GM21360 (cell line): ENCODE data around the gene IGF1R.
"Not testable (repeated sequence)": the region's sequence is repeated elsewhere in the genome, so short reads cannot be mapped to it uniquely, and the experiment has no call there.

Experiments used
- ATAC-seq: cut with Tn5 transposase; IDR thresholded peaks from one replicate; pipeline ENCODE4 v1.9.1; 2021; ENCODE audit warnings: mild to moderate bottlenecking, moderate library complexity; ENCODE audit not compliant: unreplicated experiment

IGF1R gene

DNA sequence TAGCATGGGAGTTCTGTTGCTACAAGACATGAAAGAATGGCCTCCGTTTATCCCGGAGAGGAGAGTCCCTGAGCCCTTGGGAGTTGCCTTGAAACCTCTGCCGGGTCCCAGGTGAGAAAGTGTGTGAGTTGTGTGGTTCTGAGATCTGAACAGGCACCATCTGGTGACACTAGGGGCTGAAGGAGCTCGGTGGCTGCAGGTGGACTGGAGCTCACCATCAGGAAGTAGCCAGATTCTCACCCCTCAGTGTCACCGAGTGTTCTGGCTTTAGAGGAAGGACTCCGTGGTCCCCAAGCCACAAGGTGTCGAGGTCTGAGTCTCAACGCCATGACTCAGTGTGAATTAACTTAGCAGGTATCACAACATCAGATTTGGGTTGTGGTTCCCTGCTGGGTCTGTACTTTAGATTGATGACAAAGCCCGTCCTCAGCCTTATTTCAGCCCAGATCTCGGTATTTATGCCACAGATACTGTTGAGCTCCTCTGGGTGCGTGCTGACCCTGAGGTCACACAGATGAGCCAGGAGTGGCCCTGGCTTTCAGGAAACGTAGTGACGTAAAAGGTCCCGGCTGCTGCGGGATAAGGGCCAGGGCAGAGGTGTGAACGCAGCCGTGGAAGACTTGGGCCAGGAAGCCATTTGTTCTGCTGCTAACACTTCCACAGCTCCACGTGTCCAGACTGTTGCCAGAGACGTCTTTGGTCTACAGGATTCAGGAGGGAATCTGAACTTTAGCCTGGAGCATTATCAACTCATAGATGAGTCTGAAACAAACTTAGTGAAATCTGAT lies 304.9 kb downstream of the IGF1R start:
- no peak for ATAC-seq

DNA sequence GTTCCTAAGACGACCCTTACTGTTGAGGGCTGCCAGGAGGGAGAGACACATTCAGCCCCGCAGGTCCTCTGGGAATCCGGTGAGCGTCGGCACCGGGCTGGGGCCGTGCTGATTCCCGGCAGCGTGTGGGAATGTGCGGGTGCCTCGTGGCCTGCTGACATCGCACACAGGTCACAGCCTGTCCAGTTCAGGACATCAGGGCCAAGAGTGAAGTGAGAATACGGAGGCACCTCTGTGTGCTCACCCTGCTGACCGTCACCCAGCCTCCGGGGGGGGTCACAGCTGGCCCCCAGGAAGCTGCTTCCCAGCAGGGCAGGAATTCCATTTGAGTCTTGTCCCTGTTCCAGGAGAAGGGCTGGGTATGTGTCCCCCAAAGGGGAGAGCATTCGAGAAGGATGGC lies 305.6 kb downstream of the IGF1R start:
- no peak for ATAC-seq

DNA sequence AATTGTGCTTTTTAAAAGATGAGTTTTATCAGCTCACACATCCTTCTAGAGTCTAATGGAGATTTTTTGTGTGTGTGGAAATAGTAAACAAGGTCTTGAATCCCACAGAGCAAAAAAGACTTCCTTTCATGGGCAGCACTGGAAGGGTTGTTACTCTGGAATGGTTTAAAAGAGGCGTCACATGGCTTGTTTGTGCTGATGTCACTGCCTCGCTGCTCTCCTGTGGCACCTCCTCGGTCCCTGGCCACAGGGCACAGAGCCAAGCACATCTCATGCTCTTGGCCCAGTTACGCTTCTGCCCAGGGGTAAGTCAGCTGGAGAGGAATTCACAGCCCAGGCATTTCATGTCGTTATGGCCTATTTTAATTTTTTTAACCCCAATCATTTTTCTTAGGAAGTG lies 306.1 kb downstream of the IGF1R start:
- no peak for ATAC-seq

DNA sequence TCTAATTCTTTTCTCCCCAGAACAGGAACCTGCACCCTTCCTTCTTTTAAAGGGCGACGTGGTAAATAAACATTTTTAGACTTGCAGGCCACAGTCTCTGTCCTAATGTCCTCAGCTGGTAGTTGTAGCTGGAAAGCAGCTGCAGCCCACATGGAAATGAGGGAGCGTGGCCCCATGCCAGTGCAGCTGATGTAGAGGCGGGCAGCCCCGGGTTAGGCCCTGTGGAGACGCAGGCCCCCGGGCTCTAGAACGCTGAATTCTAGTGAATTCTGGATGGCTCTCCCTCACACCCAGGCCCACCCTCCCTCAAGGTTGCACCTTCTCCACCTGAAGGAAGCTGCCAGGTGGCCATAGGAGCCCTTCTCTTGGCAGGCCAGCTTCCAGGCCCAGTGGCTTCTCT lies 307.0 kb downstream of the IGF1R start:
- ATAC-seq = no peak

DNA sequence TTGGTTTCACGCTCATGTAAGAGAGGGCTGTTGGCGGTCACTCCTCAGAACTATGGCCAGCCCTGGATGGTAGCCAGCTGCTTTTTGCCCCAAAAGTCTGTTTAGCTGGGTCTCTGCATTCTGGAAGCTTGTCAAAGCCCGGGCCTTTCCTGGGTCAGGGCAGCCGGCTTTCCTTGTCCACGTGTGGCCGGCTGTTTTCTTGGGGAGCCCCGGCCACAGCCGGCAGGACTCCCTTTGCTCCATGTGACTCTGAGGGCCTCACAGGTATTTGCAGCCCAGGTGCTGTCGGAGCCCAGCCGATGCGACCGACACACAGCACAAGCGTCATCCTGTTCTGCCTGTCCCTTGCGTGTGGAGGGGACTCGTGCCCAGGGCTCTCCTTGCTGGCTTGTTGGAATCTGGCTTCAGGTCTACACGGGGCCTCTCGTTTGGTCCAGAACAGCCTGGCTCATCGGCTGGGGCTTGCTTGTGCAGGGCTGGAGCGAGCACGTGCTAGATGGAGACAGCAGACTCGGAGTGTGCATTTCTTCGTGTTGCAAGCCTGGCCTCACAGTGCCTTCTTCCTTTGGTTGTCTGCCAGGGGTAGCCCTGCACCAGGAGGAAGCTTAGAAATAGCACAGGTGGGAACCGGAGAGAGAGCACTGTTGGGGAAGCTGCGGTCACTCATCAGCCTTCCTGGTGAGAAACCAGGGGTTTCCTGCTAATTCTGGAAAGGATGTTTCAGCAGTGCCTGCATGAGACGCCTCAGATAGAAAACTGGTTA lies 307.8 kb downstream of the IGF1R start:
- ATAC-seq = no peak

DNA sequence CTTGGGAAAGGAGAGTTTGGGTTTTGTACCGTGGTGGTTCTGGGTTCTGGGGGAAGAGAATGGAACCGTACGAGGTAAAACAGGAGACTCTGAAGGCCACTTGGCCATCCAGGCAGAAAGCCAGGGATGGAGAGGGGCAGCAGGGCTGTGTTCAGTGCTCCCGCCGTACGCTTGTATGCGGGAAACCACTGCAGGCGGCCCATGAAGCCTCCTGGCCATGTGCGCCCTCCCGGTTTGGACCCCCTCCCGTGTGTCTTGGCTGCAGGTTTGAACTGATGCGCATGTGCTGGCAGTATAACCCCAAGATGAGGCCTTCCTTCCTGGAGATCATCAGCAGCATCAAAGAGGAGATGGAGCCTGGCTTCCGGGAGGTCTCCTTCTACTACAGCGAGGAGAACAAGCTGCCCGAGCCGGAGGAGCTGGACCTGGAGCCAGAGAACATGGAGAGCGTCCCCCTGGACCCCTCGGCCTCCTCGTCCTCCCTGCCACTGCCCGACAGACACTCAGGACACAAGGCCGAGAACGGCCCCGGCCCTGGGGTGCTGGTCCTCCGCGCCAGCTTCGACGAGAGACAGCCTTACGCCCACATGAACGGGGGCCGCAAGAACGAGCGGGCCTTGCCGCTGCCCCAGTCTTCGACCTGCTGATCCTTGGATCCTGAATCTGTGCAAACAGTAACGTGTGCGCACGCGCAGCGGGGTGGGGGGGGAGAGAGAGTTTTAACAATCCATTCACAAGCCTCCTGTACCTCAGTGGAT lies 308.6 kb downstream of the IGF1R start:
- no peak for ATAC-seq

DNA sequence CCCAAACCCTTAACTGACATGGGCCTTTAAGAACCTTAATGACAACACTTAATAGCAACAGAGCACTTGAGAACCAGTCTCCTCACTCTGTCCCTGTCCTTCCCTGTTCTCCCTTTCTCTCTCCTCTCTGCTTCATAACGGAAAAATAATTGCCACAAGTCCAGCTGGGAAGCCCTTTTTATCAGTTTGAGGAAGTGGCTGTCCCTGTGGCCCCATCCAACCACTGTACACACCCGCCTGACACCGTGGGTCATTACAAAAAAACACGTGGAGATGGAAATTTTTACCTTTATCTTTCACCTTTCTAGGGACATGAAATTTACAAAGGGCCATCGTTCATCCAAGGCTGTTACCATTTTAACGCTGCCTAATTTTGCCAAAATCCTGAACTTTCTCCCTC lies 309.3 kb downstream of the IGF1R start:
- ATAC-seq = no peak

DNA sequence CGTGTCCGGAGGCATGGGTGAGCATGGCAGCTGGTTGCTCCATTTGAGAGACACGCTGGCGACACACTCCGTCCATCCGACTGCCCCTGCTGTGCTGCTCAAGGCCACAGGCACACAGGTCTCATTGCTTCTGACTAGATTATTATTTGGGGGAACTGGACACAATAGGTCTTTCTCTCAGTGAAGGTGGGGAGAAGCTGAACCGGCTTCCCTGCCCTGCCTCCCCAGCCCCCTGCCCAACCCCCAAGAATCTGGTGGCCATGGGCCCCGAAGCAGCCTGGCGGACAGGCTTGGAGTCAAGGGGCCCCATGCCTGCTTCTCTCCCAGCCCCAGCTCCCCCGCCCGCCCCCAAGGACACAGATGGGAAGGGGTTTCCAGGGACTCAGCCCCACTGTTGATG lies 309.7 kb downstream of the IGF1R start:
- no peak for ATAC-seq

DNA sequence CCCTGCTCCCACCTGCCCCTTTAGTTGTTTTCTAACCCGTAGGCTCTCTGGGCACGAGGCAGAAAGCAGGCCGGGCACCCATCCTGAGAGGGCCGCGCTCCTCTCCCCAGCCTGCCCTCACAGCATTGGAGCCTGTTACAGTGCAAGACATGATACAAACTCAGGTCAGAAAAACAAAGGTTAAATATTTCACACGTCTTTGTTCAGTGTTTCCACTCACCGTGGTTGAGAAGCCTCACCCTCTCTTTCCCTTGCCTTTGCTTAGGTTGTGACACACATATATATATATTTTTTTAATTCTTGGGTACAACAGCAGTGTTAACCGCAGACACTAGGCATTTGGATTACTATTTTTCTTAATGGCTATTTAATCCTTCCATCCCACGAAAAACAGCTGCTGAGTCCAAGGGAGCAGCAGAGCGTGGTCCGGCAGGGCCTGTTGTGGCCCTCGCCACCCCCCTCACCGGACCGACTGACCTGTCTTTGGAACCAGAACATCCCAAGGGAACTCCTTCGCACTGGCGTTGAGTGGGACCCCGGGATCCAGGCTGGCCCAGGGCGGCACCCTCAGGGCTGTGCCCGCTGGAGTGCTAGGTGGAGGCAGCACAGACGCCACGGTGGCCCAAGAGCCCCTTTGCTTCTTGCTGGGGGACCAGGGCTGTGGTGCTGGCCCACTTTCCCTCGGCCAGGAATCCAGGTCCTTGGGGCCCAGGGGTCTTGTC lies 310.7 kb downstream of the IGF1R start:
- no peak for ATAC-seq

DNA sequence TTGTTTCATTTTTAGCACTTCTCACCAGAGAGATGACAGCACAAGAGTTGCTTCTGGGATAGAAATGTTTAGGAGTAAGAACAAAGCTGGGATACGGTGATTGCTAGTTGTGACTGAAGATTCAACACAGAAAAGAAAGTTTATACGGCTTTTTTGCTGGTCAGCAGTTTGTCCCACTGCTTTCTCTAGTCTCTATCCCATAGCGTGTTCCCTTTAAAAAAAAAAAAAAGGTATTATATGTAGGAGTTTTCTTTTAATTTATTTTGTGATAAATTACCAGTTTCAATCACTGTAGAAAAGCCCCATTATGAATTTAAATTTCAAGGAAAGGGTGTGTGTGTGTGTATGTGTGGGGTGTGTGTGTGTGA lies 311.3 kb downstream of the IGF1R start:
- ATAC-seq = no peak

DNA sequence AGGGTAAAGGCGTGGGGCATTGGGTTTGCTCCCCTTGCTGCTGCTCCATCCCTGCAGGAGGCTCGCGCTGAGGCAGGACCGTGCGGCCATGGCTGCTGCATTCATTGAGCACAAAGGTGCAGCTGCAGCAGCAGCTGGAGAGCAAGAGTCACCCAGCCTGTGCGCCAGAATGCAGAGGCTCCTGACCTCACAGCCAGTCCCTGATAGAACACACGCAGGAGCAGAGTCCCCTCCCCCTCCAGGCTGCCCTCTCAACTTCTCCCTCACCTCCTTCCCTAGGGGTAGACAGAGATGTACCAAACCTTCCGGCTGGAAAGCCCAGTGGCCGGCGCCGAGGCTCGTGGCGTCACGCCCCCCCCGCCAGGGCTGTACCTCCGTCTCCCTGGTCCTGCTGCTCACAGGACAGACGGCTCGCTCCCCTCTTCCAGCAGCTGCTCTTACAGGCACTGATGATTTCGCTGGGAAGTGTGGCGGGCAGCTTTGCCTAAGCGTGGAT lies 312.3 kb downstream of the IGF1R start:
- ATAC-seq = no peak

DNA sequence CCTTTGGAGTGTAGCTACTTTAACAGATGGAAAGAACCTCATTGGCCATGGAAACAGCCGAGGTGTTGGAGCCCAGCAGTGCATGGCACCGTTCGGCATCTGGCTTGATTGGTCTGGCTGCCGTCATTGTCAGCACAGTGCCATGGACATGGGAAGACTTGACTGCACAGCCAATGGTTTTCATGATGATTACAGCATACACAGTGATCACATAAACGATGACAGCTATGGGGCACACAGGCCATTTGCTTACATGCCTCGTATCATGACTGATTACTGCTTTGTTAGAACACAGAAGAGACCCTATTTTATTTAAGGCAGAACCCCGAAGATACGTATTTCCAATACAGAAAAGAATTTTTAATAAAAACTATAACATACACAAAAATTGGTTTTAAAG lies 315.1 kb downstream of the IGF1R start:
- ATAC-seq = no peak

DNA sequence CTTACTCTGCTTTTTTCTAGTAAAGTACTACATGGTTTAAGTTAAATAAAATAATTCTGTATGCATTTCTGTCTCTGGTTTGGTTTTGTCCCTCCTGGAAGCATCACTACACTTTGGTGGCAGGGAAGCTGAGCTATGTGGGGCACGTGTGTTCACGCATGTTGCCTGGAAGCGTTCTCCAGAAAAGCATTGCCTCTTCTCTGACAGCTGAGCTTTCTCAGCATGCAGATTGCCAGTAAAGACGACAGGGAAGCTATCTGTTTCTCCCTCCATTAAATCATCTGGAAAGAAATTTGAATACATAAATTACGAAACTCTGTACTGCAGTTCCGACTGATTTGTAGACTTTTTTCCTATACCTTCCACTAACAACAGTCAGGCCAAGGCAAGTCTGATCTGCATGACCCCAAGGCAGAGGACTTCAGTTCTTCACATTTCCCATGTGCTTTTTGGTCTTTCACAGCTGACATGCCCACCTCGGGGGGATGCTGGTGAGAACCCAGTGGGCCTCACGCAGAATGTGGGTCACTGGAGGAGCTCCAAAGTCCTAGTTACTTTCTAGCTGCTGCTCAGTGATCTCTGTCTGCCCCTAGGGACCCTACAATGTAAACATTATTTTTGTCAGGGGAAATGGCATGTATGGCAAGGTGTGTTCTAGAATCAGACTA lies 316.3 kb downstream of the IGF1R start:
- ATAC-seq = no peak

DNA sequence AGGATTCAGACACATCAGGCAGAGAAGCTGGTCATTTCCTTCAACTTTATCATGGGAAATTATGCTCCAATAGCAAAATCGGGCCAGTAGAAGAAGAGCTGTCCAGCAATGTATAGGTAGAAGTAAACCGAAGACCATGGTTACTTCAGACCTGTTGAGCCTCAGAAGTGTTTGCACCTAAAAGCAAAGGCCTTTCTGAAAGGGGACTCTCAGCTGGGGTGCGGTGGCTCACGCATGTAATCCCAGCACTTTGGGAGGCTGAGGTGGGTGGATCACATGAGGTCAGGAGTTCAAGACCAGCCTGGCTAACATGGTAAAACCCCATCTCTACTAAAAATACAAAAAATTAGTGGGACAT lies 316.8 kb downstream of the IGF1R start:
- not testable (repeated sequence) for ATAC-seq

DNA sequence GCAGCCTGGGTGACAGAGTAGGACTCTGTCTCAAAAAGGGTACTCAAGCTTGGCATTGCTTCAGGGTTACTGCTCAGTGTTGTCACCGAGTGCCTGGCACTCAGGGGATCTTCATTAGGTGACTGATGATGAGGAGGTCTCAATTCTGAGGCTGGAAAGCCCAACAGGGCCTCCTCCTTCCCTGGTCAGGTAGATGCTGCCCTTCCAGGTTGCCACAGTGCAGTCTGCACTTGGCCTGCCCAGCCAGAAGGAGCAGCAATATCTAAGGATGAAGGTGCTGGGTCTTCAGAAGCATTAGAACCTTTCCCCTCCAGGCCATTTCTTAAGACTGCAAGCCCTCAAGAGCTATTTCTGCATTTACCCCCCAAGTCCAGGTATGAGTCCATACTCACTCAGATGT lies 317.3 kb downstream of the IGF1R start:
- no peak for ATAC-seq

DNA sequence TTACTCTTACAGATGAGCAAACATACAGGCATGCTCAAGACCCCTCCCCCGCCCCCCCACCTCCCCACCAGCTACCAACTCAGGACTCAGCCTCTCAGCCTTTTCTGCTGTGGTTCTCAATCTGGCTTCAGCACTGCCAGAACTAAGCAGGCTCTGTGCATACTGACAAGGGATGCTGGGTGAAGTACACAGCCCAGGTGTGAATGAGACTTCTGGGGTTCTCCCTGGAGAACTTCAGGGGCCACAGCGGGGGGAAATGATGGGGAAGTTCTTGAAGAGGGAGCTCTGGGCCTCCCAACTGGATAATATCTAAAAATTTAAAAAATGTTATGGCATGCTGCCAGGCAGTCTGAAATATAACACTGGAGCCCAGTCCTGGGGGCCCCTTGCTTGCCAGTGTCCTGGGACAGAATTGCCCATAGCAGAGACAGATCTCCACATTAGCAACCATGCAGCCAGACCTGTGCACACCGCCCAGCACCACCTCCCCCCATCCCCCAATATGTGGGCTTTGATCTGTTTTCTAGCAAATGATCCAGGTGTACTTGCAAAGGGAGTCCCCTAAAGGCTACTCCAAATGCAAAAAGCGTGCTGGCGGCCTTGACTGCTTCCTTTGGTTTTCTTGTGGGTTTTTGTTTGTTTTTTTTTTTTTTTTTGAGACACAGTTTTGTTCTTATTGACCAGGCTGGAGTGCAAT lies 317.9 kb downstream of the IGF1R start:
- no peak for ATAC-seq

DNA sequence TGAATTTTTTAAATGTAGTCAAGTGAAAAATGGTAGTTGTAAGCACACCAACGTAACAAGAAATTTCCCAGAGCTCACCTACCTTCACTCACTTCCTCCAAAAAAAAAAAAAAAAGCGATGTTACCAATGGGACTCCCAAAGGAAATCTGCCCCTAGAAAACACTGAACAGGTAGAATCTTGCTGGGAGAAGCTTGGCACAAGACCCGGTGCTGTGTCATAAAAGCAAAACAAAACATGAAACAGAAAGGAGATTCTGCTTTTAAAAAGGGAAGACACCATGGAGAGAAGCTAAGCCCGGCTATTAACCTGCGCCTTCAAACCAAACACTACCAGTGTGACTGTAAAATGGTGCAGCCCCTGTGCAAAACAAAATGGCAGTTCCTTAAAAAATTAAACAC lies 318.8 kb downstream of the IGF1R start:
- ATAC-seq = no peak

DNA sequence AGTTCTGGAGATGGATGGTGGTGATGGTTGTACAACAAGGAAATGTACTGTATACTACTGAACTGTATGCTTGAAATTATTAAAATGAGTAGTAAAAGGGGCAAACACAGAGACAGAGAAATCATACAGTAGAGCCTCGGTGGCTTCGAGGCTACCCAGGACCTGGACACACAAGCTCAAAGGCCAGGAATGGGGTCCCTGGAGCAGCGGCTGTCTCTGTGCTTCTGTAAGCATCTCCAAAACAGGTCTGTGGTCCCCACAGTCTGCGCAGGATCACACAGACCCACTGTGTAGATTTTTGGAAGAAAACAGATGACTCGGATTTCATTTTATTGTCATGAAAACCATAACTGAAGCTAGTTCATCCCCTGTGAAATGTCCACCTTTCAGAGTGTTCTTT lies 319.6 kb downstream of the IGF1R start:
- no peak for ATAC-seq

DNA sequence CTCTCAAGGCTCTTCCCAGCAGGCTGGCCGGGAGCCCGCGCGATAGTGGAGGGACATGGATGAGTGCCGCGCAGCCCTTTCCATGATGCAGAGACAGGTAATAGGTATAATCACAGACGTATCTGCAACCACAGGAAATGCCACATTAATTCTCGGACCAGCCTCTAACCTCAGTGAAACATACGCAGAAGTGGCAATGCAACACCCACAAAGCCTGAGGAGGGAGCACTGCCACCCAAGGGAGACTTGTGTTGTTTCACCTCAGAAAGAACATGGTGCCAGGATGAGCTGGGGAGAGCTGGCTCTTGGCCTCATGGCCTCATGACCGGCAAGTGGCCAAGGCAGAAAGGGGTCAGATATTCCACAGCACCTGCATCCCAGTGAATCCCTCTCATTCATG lies 320.2 kb downstream of the IGF1R start:
- no peak for ATAC-seq

DNA sequence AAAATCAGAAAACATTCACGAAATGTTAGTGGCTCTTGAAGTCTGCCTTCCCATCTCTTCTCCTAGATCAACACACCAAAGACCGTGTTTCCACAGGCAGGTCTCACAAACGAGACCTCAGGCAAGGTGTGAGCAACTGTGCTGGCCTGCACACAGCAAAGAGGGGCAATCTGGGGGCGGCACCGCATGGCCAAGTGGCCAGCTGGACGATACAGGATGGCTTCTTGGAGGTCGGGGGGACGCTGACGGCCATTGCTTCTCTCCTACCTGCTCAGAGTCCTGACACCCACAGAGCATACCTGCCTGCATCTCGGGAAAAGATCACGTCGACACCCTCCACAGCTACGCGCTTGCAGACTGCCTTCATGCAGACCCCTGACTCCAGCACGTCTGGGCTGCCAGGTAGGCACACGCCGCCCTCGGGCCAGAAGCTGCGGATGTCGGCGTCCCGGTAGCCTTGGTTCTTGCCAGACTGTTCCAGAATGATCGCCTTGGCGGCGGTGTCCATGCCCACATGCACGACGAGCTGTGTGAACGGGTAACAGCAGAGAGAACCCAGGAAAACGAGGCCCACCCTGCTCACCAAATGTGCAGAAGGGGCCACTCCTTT lies 320.9 kb downstream of the IGF1R start:
- no peak for ATAC-seq
